ENCODE measurements around the gene FIGN.

The FIGN gene

DNA sequence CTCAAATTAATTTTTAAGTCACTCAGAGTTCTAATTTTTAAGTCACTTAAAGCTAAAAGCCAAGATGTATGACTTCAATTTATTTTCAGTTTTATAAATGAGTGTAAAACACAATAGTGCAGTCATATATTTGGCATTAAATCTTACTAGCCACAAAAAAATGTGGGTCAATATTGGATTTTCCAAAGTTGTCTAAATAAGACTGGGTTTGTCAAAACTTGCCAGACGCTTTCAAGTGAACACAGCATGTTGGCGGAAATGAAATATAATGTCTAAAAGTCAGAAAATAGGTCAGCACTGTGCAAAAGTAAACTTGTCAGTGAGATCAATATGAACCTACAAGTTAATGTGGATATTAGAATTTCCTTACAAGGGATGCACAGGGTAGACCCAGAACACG is 128.9 kb downstream of the FIGN start:
- DNase-seq = no peak

DNA sequence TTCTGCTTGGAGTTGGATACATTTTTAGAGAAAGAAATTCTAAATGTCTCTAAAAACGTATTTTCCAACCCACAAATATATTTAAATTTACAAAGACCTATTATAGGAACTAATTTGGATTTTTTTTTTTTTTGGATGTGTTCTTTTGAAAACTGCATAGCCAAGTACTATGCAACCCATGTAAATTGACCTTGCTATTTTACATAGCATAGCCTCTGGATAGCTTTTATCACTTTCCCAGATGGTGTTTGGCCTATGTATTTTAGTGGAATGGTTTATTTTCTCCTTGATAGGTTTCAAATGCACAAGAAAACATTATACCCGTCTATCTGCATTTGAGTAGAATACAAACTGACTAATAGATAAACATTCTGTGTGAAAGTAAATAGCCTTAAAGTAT is 130.0 kb downstream of the FIGN start:
- DNase-seq = peak in 1 of 2 experiments; percentile 7

DNA sequence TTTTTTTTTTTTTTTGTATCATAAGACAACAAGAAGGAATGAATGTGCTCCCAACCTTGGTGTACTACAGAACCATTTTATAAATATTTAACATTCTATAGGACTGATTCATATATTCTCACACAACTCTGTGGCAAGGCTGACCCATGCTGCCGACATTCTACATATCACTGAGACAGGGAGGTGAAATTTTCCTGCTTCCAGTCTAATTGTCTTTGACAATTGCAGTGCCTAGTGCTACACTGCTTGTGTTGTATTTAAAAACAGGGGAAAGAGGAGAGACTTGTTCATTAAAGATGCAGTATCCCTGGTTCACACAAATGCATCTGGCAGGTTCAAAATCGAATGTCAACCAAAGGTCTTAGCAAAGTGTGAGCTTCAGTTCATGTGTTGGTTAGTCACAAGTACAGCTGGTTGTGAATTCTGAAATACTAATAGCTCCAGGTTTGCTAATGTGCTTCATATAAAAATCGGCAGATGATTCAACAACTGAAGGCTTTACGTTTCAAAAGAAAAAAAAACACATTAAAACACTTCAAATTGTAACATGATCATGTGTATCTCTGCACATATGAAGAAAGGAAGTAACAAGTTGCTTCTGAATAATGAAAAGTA is 130.8 kb downstream of the FIGN start:
- no peak for DNase-seq

DNA sequence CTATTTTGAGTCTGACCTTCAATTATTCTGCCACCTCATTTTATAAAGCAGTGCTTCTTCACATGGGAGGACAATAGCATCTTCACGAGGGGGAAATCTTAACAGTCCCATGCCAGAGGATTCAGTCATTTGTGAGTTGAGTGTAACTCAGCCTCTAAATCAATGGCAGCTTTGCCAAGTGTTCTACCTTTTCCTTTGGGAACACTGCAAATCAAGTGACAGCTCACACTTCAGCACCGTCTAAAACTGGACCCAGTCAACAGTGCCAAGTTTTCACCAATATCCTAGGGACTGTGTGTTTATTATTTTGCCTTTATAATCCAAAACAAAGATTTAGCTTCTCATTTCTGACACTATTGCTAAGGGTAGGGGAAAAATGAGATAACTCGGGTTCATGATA is 133.6 kb downstream of the FIGN start:
- no peak for DNase-seq

DNA sequence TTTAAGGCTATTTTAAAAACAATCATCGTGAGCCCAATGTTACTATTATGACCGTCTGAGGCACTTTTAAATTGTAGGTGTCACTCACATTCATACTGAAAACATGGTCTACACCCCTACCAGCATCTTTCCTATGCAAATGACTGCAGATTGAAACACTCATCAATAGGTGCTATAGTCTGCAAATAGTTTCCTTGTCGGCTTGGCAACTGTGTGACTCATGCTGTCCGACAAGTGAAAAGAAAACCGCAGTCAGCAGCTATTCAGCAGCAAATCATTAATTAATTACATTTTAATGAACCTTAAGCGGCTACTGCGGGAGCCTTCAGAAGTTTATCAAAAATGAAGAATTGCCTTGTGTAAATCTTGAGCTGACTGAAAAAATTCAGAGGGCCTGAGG is 134.4 kb downstream of the FIGN start:
- peak in 1 of 2 experiments; percentile 23 for DNase-seq

DNA sequence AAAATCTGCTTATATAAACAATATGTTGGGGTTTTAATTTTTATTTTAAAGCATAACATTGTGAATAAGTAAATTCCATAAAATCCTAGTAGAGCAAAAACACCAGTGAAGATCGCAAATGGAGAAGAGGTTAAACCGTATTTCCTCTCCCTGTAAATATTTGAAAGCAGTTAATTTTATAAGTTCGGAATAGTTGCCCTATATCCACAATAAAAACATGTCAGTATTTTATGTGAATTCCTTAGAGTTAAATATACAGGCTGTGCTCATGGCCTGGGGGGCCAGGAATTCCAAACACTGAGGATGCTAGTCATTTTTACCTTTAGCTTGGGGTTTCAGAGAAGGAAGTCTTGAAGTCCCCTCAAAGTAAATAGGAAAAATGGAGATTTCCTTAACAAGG is 135.0 kb downstream of the FIGN start:
- no peak for DNase-seq

DNA sequence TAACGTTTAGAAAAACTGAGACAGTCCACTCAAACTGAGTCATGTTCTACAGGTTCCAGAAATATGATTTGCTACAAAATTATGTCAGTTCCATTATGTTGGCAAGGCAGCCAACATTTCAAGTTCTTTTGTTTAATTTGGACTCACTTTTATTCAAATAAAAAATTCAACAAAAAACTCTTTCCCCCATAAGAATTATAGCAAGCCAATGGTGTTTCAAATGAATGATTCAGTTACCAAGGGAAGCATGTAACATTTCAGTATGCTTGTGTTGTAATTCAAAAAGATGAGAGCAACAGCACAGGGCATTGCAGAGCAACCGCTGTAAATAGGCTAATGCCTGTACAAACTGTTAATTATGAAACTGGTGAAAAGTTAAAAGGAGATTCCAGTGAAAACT is 140.8 kb downstream of the FIGN start:
- peak; percentile 15 to 24 for DNase-seq

DNA sequence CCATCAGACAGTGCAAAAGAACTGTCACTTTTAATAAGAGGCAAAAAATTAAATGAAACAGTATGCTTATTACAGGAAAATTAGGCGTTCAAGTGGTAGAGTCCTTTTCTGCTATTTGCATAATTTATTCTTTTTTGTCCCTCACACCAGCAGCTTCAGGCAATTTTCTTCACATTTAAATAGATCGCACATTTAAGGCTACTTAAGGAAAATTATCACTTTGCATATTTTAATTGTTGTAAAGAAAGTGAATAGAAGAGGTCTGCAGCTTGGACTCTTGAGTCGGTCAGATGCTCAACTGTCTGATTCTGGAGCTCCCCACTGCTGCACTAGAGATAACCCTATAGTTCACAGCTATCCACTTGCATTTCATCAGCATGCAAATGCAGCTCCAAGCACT is 141.3 kb downstream of the FIGN start:
- DNase-seq = peak; percentile 86 to 87

DNA sequence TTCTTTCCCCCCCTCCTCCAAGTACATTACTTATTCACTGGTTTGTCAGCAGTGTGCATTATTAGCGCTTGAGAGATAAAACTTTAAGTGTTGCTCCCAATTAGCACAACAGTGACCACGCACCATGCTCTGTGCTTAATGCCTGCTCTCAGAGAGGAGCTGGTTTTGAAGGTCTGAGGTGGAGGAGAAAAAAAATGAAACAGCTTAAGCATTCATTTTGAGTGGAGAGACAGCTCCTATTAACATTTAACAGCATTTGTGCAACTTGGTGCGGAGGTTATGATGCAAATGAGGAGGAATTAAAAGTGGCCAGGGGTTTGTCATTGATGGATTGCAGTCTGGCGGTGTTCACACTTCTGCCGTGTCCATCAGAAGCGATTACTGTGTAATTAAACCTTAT is 141.8 kb downstream of the FIGN start:
- DNase-seq = peak; percentile 63 to 72

DNA sequence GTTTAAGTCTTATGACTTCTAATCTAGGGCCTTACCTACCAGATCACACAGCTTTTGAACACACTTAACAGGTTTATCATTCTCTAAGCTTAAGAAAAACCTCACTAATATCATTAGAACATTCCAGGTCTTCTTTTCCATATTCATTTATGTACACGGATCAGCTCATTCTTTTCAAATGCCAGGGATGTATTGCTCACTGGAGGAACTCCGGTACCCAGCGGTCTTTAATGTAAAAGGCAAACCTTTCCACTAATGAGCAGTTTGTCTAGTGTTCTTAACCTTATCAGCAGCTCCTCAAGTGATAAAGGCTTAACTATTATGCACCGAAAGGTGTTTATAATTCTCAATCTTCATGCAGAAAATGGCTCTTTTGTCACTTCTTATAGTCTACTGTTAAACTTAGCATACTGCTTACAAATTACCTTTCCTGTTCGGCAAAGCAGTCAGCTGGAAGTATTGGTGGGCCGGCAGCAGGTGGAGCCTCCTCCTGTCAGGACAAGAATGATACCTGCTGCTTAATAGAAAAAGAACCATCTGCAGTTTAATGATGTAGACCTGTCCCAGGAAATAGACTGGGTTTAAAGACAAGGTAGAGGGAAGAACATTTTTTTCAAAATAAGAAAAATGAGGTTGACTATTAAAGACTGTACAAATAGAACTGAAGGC is 142.7 kb downstream of the FIGN start:
- DNase-seq = peak; percentile 30 to 61

DNA sequence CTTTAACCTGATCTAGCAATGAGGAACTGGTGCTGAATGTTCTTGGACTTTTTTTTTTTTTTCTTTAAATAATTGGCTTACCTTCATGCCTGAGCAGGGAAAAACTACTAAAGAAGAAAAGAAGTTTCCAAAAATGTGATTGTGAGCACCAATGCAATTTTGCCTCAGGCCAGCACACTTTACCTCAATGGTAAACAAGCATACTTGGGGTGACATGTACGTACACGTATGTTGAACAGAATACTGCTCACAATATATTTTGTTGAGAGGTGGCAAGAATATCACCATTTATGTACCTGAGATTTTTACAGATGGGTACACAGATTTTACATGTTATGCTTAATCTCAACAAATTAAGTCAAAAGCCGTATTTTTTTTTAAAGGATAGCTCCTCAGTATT is 144.3 kb downstream of the FIGN start:
- DNase-seq = no peak

DNA sequence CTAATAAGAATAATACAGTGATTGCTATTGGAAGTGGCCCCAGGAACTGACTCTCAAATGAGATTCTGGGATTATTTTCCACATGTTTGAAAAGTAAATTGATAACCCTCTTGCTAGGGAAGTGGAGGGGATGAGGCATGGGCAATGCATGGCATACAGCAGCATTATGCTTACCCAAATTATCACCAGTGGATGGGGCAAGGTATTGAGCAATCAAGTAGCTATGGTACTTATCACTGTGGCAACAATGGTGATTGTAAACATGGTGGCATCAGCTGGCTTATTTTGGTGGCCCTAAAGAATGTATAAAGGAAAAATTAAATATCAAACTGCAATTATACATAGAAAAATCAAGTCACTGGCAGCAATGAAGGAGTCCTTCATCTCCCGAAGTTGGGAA is 155.1 kb downstream of the FIGN start:
- no peak for DNase-seq

DNA sequence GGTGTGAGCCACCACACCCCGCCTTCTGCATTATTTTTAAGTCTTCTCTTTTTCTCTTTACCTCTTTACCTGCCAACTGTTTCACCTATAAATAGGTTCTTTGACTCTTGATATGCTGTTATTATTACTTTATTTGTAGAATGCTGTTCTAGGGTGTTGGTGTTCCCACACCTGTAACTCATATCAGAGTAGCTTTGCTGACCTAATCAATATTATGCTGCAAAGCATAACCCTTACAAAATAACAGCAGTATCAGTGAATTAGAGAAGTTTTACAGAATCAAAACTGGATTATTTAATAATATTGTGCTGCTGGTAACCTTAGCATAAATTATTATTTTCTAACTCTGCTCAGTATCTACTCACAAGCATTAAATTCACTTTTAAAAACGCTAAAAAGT is 161.5 kb downstream of the FIGN start:
- no peak for DNase-seq

DNA sequence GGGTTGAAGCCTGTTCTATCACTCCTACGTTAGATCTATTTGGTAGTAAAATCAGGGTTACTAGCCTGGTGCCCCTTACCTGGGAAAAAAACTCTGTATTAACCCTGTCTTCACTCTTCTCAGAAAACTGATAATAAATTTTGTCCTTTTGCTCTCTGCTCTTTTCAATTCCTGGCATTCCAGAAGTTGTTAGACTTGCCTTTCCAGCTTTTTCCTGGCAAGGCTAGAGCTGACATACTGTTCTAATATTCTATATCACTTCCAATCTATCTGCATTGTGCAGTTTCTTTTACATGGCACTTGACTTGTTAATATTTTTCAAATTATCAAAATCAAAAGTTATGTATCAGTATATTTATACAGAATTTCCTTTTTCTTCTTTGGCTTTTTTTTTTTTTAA is 162.2 kb downstream of the FIGN start:
- DNase-seq = peak; percentile 90 to 94

DNA sequence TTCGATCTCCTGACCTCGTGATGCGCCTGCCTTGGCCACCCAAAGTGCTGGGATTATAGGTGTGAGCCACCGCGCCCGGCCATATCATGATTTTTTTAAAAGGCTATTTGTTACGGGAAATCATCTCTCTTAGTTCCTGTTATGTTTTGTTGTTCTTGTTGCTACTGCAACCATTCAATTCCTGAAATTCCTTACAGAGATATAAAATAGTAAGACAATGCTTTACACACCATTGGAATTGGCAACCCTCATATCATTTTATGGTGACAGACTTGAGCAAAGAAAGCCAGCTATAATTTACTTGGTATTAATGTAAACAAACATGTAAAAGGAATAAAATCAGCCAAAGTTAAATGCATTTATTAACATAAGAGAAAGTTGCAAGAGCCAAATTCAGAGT is 163.0 kb downstream of the FIGN start:
- peak in 1 of 2 experiments; percentile 22 for DNase-seq

DNA sequence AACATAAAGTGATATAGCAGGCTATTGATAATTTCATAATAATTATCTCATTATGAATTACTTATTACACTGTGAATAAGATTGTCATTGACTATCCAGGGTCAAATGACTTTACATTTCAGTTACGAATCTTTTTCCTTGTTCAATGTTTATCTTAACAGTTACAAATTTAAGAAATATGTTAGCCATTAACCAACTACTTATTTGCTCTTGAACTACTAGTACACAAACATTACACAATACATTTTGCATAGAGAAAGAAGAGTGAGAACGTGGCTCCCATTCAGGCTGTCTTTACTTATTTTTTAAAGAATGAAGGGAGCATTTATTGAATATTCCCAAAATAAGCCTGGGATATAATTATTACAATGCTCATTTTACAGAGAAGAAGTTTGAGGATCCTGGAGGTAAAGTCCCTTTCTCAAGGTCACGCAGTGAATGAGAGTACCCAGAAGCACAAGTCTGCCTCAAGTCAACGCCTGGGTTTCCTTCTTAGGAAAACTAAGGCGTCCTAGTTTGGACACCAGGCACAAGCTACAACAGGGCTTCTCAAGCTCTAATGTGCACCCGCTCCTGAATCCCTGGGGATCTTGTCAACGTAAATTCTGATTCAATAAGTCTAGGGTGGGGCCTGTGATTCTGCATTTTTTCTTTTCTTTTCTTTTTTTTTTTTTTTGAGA is 164.2 kb downstream of the FIGN start:
- no peak for DNase-seq

DNA sequence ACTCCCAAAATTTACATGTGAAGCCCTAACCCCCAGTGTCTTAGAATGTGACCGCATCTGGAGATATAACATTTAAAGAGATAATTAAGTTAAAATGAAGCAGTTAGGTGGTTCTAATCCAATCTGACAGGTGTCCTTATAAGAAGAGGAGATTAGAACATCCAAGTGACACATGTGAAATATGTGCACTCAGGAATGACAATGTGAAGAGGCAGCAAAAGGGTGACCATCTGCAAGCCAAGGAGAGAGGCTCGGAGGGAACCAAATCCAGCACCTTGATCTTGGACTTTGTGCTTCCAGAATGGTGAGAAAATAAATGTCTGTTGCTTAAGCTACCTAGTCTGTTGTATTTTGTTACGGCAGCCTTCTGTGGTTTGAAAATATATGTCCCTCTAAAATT is 165.4 kb downstream of the FIGN start:
- DNase-seq = no peak

DNA sequence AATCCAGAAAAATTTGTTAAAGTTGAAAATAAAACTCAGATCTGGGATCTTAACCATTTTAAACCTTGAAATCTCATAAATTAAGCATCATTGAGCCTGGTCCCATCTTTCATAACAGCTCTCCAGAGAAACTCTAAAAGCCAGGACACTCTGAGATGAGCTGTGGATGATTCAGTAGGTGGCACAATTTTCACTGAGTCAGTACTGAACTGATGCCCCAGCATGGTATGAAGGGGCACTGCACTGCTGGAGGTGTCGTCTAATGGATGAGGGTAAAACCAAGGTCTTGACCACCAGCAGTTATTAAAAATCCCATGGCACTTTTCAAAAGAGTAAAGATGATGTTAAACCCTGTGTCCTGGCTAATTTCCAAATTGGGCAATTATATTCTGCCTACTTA is 170.6 kb downstream of the FIGN start:
- no peak for DNase-seq

DNA sequence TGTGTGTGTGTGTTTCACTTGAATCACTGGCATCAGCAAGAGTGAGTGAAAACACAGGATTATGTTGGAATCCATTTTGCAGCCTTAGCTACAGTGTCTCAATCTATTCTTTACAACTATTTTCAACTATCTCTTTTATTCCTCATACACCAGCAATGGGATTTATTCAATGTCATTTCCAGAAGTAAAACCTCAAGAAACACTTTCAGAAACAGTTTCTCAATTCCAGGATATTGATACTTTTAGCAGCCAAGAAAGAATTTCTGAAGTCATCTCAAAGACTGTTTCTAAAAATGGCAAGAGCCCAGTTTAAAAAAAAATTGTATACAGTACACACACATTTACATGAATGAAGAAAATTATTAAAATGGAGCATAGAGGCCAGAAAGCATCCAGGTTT is 171.6 kb downstream of the FIGN start:
- DNase-seq = no peak

DNA sequence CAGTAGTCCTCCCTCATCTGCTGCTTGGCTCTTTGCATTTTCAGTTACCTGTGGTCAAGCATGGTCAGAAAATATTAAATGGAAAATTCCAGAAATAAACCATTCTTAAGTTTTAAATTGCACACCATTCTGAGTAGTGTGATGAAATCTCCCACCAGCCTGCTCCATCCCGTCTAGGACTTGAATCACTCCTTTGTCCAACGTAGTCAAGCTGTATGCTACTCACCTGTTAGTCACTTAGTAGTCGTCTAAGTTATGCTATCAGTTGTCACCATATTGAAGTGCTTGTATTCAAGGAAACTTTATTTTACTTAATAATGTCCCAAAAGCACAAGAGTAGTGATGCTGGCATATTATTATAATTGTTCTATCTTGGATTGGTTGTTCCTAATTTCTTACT is 172.5 kb downstream of the FIGN start:
- DNase-seq = no peak

DNA sequence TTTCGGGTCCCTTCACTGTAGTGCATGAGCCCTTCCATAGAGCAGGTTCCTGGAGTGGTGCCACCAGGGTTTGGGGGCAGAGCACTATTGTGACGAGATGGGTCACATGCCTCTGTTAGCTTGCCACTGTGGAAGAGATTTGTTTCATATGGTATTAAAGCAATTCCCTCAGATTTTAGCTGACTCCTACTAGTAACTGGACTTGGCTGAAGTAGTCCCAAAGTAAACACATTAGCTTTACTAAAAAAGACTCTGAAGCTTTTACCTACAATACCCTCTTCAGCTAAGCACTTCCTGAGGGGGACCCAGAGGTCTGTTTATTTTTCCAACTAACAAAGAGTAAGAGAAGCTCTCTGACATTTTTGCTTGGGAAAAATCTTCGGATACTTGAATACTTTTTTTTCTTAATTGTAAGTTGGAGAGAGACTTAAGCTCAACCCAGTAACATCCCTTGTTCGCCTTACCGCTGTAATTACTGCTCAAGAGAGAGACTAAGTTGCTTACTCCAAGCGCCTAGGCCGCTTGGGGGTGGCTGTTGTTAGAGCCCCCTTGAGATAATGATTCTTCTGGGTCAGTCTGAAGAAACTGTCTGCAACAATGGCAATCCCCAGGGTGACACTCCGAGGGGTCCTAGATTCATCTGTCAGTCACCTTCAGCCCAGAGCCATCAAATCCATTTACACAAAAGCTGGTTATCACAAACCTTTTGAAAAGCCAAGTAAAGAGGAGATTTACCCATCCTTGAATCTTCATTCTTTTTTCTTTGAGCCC is 177.4 kb downstream of the FIGN start:
- no peak for DNase-seq

DNA sequence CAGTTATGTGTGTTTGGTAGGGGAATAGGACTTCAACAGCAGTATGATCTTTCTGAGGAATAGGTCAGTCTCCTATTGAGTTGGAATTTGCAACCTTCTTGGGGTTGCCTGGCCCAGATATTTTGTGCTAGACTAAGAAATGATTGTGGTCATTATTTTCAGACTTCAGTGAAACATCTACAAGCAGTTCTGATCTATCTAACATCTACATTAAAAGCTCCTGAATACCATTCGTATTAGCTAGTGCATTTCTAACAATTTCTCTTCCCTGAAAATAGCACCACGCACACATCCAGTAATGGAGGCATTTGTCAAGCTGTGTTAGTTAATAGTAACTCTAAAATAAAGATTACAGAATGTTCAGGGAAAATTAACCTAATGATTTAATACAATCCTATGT is 179.3 kb downstream of the FIGN start:
- no peak for DNase-seq

DNA sequence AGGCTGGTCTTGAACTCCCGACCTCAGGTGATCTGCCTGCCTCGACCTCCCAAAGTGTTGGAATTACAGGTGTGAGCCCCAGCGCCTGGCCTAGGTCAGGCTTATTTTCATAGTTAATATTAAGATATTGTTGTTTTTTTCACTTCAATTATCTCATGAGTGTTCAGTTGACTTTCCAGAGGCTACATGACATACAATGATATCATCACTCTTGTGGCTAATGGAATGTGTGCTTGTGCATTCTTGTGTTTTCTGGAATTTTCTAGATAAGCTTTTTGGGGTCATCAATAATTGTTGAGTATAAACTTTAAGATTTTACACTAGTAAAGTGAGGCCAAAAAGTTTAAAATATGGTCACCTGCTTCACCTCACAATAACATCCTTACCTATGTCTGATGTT is 180.9 kb downstream of the FIGN start:
- no peak for DNase-seq

DNA sequence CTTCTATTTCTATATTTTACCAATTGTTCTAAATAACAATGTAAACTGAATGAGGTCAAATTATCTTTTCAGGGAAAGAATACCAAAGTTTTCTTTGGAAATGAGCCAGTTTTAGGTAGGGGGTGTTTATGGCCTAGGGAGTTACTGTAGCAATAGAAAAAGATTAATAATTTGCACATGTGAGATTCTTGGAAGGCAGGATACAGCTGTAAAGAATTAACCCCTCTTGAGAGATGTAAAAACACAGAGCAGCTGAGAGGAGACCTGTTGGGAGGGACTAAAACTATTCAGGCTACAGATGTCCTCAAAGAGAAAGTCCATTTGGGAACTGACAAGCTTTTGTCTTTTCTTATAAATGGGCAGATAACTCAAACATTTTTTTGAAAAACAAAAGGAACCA is 182.2 kb downstream of the FIGN start:
- no peak for DNase-seq

Data from NCI-H526 (cell line).